ENCODE results near the gene SLC36A3. TPM values are rescaled to one million over a fixed set of nuclear protein-coding genes. Genes with fewer than 3 reads are reported as not detected.

SLC36A3 gene
- total and polyA plus RNA-seq, 2 of the 4 experiments (the other 2 are of a cell fraction) = not detected

GRCh38 chr5:151267491-151268260 is 35.9 kb downstream of the SLC36A3 start:
- no TSS peak for BruUV-seq (replicated peaks)
- Histone ChIP-seq H4K91ac (ENCODE audit: insufficient read depth, low read depth, low read length) (no peak overlapping the region), H3K27ac (ENCODE audit: insufficient read depth, low read length) (no peak overlapping the region), H3K9me1 (ENCODE audit: insufficient read depth, low read length) (peaks cover 5% of the 10 kb centered on the region), H3K4ac (ENCODE audit: low read depth, low read length) (no peak overlapping the region), H2BK15ac (ENCODE audit: low read depth, low read length) (no peak overlapping the region), H3K4me1 (ENCODE audit: control insufficient read depth, insufficient read depth, low read length) (peaks cover 2% of the 10 kb centered on the region; the same call in 1 of the 2 replicates), H3K27me3 (ENCODE audit: control insufficient read depth, insufficient read depth, low read length) (no peaks in the 10 kb centered on the region), H4K20me1 (ENCODE audit: insufficient read depth, low read length) (no peaks in the 10 kb centered on the region), H3K23ac (ENCODE audit: low read depth, low read length) (no peak overlapping the region), H4K5ac (ENCODE audit: low read depth, low read length) (no peak overlapping the region), H2BK120ac (ENCODE audit: low read depth, low read length) (no peak overlapping the region), H3K9ac (ENCODE audit: low read depth, low read length) (no peak overlapping the region), H3K36me3 (ENCODE audit: control insufficient read depth, insufficient read depth, low read length) (peaks cover 10% of the 10 kb centered on the region), H3K4me2 (ENCODE audit: low read depth, low read length) (no peak overlapping the region), H3K9me3 (ENCODE audit: control insufficient read depth, insufficient read depth, low read length) (no peaks in the 10 kb centered on the region), H2AK9ac (replicated peaks; ENCODE audit: low read depth, low read length, poor library complexity) (no peak overlapping the region), H2BK20ac (ENCODE audit: low read depth, low read length) (no peak overlapping the region), H3K79me1 (ENCODE audit: low read depth in 1 of 2, low read length in 2 of 2) (no peaks in the 10 kb centered on the region), H3K18ac (ENCODE audit: low read depth, low read length) (no peak overlapping the region), H2BK5ac (ENCODE audit: low read depth, low read length, poor library complexity, severe bottlenecking) (no peak overlapping the region), H2AK5ac (ENCODE audit: low read depth, low read length) (no peak overlapping the region), H3K56ac (ENCODE audit: extremely low read depth, insufficient read depth, low read length) (no peak overlapping the region), H4K8ac (ENCODE audit: low read depth in 2 of 2, low read length in 2 of 2) (no peak overlapping the region), H3K4me3 (ENCODE audit: insufficient read depth, low read depth, low read length) (no peak overlapping the region), H3K14ac (replicated peaks; ENCODE audit: low read depth, low read length) (no peak overlapping the region), H2AFZ (replicated peaks; ENCODE audit: low read length, poor library complexity) (no peak overlapping the region)
- DNase-seq (no peak), ATAC-seq (ENCODE audit: low read depth) (no peak)
- dilution Hi-C loops (cut with HindIII; ENCODE audit: low sequenced_read_pairs, unreplicated experiment) = no loop called here
- 90% methylated on average over 2 of the region's 11 CpGs; no CpG with 5 or more reads in 1 of the 2 experiments for WGBS, 2 experiments (ENCODE audit: extremely low coverage in 2 of 2, insufficient read length in 1 of 2)
- intact Hi-C loops (cut with micrococcal nuclease) = no loop called here
- CTCF ChIA-PET = no interaction called here
- POLR2A ChIA-PET (ENCODE audit: unreplicated experiment) = no interaction called here
- no peak for TF ChIP-seq RAD21 (IDR thresholded peaks at IDR 0.05; ENCODE audit: low read length)
- no peak for TF ChIP-seq RCOR1 (IDR thresholded peaks at IDR 0.05; ENCODE audit: insufficient replicate concordance, low read length)
- no peak for TF ChIP-seq BHLHE40 (IDR thresholded peaks at IDR 0.05; ENCODE audit: low read depth, low read length)
- no peak for TF ChIP-seq CEBPB (IDR thresholded peaks at IDR 0.05; ENCODE audit: low read depth, low read length)
- TF ChIP-seq RFX5 (IDR thresholded peaks at IDR 0.05; ENCODE audit: low read depth, low read length) = no peak
- TF ChIP-seq FOS (IDR thresholded peaks at IDR 0.05; ENCODE audit: low read depth, low read length) = no peak
- TF ChIP-seq, protein P1, sequence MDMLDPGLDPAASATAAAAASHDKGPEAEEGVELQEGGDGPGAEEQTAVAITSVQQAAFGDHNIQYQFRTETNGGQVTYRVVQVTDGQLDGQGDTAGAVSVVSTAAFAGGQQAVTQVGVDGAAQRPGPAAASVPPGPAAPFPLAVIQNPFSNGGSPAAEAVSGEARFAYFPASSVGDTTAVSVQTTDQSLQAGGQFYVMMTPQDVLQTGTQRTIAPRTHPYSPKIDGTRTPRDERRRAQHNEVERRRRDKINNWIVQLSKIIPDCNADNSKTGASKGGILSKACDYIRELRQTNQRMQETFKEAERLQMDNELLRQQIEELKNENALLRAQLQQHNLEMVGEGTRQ (IDR thresholded peaks at IDR 0.05; ENCODE audit: low read depth, low read length) = no peak
- no peak for TF ChIP-seq CHD1 (IDR thresholded peaks at IDR 0.05; ENCODE audit: low read depth, low read length)
- no peak for TF ChIP-seq MAZ (IDR thresholded peaks at IDR 0.05; ENCODE audit: borderline replicate concordance, low read depth, low read length)
- TF ChIP-seq MAFK (IDR thresholded peaks at IDR 0.05; ENCODE audit: low read depth, low read length) = no peak
- no peak for TF ChIP-seq CTCF (conservative IDR thresholded peaks at IDR 0.05; ENCODE audit: low read depth, low read length)
- in situ Hi-C loops (cut with MboI; ENCODE audit: low sequenced_read_pairs) = no loop called here

Data from IMR-90 (cell line).